ENCODE measurements around the gene SNX24. TPM values are rescaled to one million over a fixed set of nuclear protein-coding genes. Genes with fewer than 3 reads are reported as not detected.

SNX24 gene
- total RNA-seq, 1 experiment from 2014 or later = 13.9 TPM

- Histone ChIP-seq H3K79me2 (ENCODE audit: insufficient read depth, low read length) (no peaks in the 10 kb centered on the region), H4K91ac (ENCODE audit: insufficient read length, low read depth, low read length) (no peak overlapping the region), H3K4me1 (ENCODE audit: insufficient read depth, low read length) (no peaks in the 10 kb centered on the region), H2BK15ac (ENCODE audit: low read depth, low read length) (no peak overlapping the region), H3T11ph (ENCODE audit: low read length) (no peak overlapping the region), H3K27me3 (ENCODE audit: insufficient read depth, low read length) (no peaks in the 10 kb centered on the region), H4K8ac (replicated peaks; ENCODE audit: insufficient read length, low read depth, low read length) (no peak overlapping the region), H2BK120ac (ENCODE audit: low read depth, low read length, poor library complexity, severe bottlenecking) (no peak overlapping the region), H3K18ac (ENCODE audit: insufficient read length, low read depth, low read length) (no peak overlapping the region), H2AK5ac (ENCODE audit: insufficient read length, low read length) (no peak overlapping the region), H3K4ac (ENCODE audit: low read depth, low read length) (no peak overlapping the region), H3K14ac (ENCODE audit: insufficient read depth, low read length) (no peak overlapping the region), H3K9me3 (ENCODE audit: control insufficient read depth, low read depth, low read length) (no peaks in the 10 kb centered on the region), H2BK12ac (ENCODE audit: insufficient read length, low read depth, low read length) (no peak overlapping the region), H2BK5ac (ENCODE audit: insufficient read length, low read length) (no peak overlapping the region), H4K5ac (ENCODE audit: insufficient read length, low read depth, low read length) (no peak overlapping the region), H4K20me1 (ENCODE audit: control insufficient read depth, insufficient read depth, insufficient read length) (no peaks in the 10 kb centered on the region), H2AFZ (ENCODE audit: low read length) (no peak overlapping the region), H3K9ac (ENCODE audit: extremely low read depth, insufficient read length, low read length) (no peak overlapping the region), H3K56ac (ENCODE audit: insufficient read length, low read depth, low read length) (no peak overlapping the region), H3K4me2 (ENCODE audit: insufficient read depth, insufficient read length, low read length) (no peak overlapping the region), H3K23ac (ENCODE audit: insufficient read length, low read depth, low read length) (no peak overlapping the region), H3K23me2 (ENCODE audit: insufficient read length, low read depth, low read length, poor library complexity, severe bottlenecking) (no peaks in the 10 kb centered on the region), H3K27ac (ENCODE audit: insufficient read length, low read depth, low read length) (no peak overlapping the region), H3K79me1 (ENCODE audit: insufficient read depth, low read depth, low read length, poor library complexity, severe bottlenecking) (no peaks in the 10 kb centered on the region), H2BK20ac (ENCODE audit: low read depth, low read length, poor library complexity, severe bottlenecking) (no peak overlapping the region)
- Mint-ChIP-seq H3K9me3 (no peaks in the 10 kb centered on the region), H3K4me3 (no peak overlapping the region), H3K27me3 (ENCODE audit: low read depth) (no peaks in the 10 kb centered on the region), H3K36me3 (ENCODE audit: insufficient read depth in 1 of 3, low read depth in 3 of 3) (no peaks in the 10 kb centered on the region), H3K27ac (no peak overlapping the region), H3K4me1 (no peaks in the 10 kb centered on the region)
- no peak for DNase-seq
- WGBS (ENCODE audit: extremely low coverage, insufficient read length, low lambda C conversion rate) = no CpG with 5 or more reads among the region's 1 CpG
- no peak for TF ChIP-seq CTCF (conservative IDR thresholded peaks at IDR 0.05)
Observed at GRCh38 chr5:122982376-122982775, 137.0 kb downstream of the SNX24 start.
